Measurements from ENCODE around the gene WFDC11.

The WFDC11 gene

GRCh38 chr20:45621593-45621992, 48.4 kb downstream of the WFDC11 start:
- no peak for DNase-seq

- no peak for DNase-seq
Measured at GRCh38 chr20:45617591-45617990, 52.4 kb downstream of the WFDC11 start.

GRCh38 chr20:45612314-45612713, 57.7 kb downstream of the WFDC11 start:
- DNase-seq: no peak

- no peak for DNase-seq
Measured at GRCh38 chr20:45611054-45611453, 59.0 kb downstream of the WFDC11 start.

- DNase-seq: no peak
Measured at GRCh38 chr20:45607810-45608209, 62.2 kb downstream of the WFDC11 start.
